ENCODE results near the gene QRICH1. TPM values are rescaled to one million over a fixed set of nuclear protein-coding genes. Genes with fewer than 3 reads are reported as not detected.
A peak's percentile ranks its signal among the peaks of the same experiment; 100 is the strongest.

The QRICH1 gene
- total RNA-seq, 6 experiments from 2014 or later, result 88.7 to 106 (median 94.6) TPM

DNA sequence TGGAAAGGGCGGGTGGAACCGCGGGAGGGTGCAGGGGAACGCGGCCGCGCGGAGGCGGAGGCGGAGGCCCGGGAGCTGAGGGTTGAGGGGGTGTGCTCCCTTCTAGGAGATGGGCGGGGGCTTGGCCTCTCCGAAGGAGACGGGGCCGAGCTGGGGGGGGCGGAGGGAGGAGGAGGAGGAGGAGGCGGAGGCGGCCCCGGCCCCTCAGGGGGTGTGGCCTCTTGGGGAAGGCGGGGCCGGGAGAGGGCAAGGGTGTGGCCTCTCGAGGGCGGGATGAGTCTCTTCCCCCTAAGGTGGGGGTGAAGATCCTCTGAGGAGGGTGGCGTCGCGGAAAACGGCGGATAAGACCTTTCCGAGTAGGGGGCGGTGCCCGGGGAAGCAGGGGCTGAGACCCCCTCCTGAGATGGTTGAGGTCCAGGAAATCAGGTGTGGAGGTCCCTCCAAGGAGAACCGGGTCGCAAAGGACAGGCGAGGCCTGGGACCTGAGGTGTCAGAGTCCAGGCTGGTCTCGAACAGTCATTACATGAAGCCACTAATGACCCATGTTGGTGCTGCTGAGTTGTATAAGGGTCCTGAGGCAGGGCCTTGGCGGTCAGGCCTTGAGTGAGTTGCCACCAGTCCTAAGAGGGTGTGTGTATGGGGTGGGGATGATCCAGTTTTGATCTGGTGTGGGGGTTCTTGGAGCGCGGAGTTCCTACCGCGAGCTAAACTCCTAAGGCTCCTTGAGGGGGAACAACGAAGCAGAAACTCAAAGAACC is 85.9 kb downstream of the QRICH1 start:
- peak; percentile 78 for DNase-seq
- Mint-ChIP-seq H3K27me3 (ENCODE audit: insufficient read depth) (peaks cover 4% of the 10 kb centered on the region), H3K27ac (peak overlapping the region; percentile 98), H3K4me3 (peak overlapping the region; percentile 98), H3K9me3 (no peaks in the 10 kb centered on the region), H3K36me3 (ENCODE audit: low read depth) (peaks cover 15% of the 10 kb centered on the region; the same call in 1 of the 2 replicates), H3K4me1 (ENCODE audit: low read depth) (peaks cover 28% of the 10 kb centered on the region)
- TF ChIP-seq, protein P1, sequence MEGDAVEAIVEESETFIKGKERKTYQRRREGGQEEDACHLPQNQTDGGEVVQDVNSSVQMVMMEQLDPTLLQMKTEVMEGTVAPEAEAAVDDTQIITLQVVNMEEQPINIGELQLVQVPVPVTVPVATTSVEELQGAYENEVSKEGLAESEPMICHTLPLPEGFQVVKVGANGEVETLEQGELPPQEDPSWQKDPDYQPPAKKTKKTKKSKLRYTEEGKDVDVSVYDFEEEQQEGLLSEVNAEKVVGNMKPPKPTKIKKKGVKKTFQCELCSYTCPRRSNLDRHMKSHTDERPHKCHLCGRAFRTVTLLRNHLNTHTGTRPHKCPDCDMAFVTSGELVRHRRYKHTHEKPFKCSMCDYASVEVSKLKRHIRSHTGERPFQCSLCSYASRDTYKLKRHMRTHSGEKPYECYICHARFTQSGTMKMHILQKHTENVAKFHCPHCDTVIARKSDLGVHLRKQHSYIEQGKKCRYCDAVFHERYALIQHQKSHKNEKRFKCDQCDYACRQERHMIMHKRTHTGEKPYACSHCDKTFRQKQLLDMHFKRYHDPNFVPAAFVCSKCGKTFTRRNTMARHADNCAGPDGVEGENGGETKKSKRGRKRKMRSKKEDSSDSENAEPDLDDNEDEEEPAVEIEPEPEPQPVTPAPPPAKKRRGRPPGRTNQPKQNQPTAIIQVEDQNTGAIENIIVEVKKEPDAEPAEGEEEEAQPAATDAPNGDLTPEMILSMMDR (IDR thresholded peaks at IDR 0.05), result peak; percentile 17; the same call in 1 of the 2 replicates

DNA sequence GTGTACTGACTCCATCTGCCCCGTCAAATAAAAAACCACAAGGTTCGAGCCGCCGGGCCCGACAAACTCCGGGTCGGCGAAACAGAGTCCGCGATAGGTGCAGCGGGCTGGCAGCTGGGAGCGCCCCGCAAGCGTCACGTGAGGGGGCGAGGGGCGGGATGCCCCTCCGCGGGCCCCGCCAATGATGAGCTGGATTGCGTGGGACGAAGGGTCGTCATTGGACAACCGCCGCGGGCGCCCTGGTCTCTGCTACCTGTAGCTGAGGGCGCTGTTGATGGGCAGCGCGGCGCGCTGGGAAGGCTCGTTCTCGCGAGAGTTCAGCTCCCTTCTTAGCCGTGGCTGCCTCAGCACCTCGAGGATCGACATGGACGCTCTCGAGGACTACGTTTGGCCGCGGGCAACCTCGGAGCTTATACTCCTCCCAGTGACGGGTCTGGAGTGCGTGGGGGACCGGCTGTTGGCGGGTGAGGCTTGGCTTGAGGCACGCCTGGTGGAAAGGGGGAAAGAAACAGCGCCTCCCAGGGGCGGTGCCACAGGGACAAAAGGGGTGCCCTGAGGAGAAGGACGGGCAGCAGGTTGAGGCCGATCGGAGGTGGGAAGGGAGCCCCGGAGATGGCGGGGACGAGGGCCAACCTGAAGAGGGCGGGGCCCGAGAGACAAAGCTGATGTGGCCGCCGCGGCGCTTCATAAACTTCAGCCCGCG is 86.7 kb downstream of the QRICH1 start, which contains the start of gene WDR6:
Gene WDR6, plus strand, starts transcription at position 324 of the 703 bp plus-strand sequence. Its CDS starts 41 bp downstream, at position 365.
- TF ChIP-seq, protein P1 (IDR thresholded peaks at IDR 0.05), result peak; percentile 77
- peak within 1 kb of the TSS; percentile 98 for H3K4me3 Mint-ChIP-seq
- peaks cover 14% of the 10 kb centered on the region; the same call in 1 of the 2 replicates for H3K36me3 Mint-ChIP-seq (ENCODE audit: low read depth)
- peak within 1 kb of the TSS; percentile 98 for H3K27ac Mint-ChIP-seq
- H3K27me3 Mint-ChIP-seq (ENCODE audit: insufficient read depth), result peaks cover 4% of the 10 kb centered on the region
- DNase-seq, result peak; percentile 97
- H3K9me3 Mint-ChIP-seq, result no peaks in the 10 kb centered on the region
- H3K4me1 Mint-ChIP-seq (ENCODE audit: low read depth), result peaks cover 28% of the 10 kb centered on the region

DNA sequence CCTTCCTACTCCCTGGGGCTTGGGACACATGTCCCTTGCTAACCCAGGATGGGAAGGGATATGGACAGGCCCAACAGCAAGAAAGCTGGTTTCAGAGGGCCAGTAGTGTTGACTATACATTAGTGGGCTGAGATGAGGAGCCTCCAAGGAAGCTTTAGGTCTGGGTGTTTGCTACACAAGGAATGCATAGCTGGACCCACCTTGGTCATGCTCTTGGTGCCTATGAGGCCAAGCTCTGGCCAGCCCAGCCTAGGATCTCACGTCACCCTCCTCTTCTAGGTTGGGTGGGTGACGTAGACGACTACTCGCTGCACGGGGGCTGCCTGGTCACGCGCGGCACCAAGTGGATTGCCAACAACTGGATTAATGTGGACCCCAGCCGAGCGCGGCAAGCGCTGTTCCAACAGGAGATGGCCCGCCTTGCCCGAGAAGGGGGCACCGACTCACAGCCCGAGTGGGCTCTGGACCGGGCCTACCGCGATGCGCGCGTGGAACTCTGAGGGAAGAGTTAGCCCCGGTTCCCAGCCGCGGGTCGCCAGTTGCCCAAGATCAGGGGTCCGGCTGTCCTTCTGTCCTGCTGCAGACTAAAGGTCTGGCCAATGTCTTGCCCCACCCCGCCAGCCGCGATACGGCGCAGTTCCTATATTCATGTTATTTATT is 87.3 kb downstream of the QRICH1 start:
- TF ChIP-seq, protein P1 (IDR thresholded peaks at IDR 0.05), result no peak
- Mint-ChIP-seq H3K27me3 (ENCODE audit: insufficient read depth) (peaks cover 4% of the 10 kb centered on the region), H3K27ac (peak overlapping the region; percentile 98), H3K4me1 (ENCODE audit: low read depth) (peaks cover 28% of the 10 kb centered on the region), H3K36me3 (ENCODE audit: low read depth) (peaks cover 8% of the 10 kb centered on the region; the same call in 1 of the 2 replicates), H3K9me3 (no peaks in the 10 kb centered on the region), H3K4me3 (peak overlapping the region; percentile 98)
- DNase-seq, result no peak

DNA sequence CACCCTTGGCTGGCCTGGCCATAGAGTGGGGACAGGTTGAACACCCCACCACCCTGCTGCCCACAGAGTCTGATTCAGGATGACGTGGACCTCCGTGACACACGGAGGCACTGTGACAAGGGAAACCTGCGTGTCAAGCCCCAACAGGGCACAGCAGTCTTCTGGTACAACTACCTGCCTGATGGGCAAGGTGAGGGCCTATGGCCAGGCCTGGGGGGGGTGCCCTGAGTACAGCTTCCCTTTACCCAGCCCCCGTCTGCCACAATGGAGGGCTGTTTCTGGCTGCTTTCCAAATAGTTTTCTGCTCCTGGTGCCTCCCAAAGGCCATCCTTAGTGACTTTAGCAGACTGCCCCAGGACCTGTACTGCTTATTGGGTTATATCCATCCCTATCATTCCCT is 87.9 kb downstream of the QRICH1 start:
- Mint-ChIP-seq H3K4me1 (ENCODE audit: low read depth) (peaks cover 28% of the 10 kb centered on the region), H3K4me3 (peak overlapping the region; percentile 98), H3K27me3 (ENCODE audit: insufficient read depth) (peaks cover 4% of the 10 kb centered on the region), H3K36me3 (ENCODE audit: low read depth) (peaks cover 8% of the 10 kb centered on the region; the same call in 1 of the 2 replicates), H3K9me3 (no peaks in the 10 kb centered on the region), H3K27ac (peak overlapping the region; percentile 98)
- no peak for DNase-seq
- TF ChIP-seq, protein P1 (IDR thresholded peaks at IDR 0.05), result no peak

DNA sequence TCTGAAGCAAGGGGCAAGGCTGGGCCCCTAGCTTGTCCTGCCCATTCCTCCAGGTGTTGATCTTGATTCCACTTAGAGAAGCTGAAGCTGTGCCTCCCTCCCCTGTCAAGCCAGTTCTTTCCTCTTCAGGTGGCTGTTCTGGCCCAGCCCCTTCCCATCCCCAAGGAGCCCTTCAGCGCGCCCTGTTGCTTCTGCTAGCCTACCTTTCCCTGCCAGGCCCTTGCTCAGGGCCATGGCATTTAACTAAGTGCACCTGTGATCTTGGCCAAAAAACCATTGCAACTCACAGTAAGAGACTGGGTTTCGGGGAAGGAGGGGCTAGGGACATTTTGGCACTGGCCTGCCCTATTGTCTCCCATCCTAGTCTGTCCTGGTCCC is 88.6 kb downstream of the QRICH1 start:
- DNase-seq, result no peak
- peaks cover 2% of the 10 kb centered on the region; the same call in 1 of the 2 replicates for H3K27me3 Mint-ChIP-seq (ENCODE audit: insufficient read depth)
- no peaks in the 10 kb centered on the region for H3K9me3 Mint-ChIP-seq
- peaks cover 28% of the 10 kb centered on the region for H3K4me1 Mint-ChIP-seq (ENCODE audit: low read depth)
- H3K27ac Mint-ChIP-seq, result no peak overlapping the region
- no peak overlapping the region for H3K4me3 Mint-ChIP-seq
- TF ChIP-seq, protein P1 (IDR thresholded peaks at IDR 0.05), result no peak
- peaks cover 8% of the 10 kb centered on the region; the same call in 1 of the 2 replicates for H3K36me3 Mint-ChIP-seq (ENCODE audit: low read depth)
